ENCODE results near the gene CYFIP2.
"Not testable (repeated sequence)": the region's sequence is repeated elsewhere in the genome, so short reads cannot be mapped to it uniquely, and the experiment has no call there.

CYFIP2 gene

DNA sequence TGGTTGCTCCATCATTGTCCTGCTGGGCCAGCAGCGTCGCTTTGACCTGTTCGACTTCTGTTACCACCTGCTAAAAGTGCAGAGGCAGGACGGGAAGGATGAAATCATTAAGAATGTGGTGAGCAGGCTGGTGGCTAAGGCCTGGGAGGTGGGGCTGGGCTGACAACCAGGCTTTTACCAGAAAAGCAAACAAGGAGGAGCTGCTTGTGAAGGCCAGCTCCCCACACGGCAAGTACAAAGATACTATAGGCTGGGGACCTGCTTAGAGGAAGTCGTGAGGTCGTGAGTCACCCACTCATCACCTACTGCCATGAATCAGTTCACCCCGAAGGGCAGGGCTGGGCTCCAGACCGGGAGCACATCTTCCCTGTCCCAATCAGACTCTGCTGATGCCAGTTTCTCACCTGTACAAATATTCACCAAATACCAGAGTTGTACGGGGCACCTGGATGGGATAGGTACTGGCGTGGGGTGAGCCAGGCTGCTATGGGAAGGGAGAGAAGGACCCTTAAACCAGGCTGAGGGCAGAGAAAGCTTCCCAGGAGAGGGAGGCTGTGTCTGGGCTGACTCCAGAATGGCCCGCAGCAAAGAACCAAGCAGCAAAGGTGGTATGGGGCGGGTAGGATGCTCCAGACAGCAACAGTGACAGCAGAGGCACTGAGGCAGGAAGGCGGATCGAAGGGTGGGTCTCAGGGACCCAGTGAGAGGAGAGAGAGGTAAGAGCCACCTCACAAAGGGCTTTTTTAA lies 124.8 kb downstream of the CYFIP2 start:
- peak; percentile 40 for DNase-seq (ENCODE audit: low read depth)

DNA sequence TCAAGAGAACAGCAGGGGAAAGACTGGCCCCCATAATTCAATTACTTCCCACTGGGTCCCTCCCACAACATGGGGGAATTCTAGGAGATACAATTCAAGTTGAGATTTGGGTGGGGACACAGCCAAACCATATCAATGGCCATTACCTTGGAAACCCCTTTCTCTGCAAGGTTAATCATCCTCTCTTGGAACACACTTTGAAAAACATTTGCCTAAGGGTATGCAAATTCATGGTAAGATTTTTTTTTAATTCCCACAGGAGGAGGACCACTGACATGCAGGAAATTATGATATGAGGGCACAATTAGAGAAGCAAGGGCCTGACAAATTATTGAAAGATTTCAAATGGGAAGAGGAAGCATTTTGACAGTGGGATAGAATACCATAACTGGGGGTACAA lies 132.4 kb downstream of the CYFIP2 start:
- DNase-seq (ENCODE audit: low read depth), result no peak

DNA sequence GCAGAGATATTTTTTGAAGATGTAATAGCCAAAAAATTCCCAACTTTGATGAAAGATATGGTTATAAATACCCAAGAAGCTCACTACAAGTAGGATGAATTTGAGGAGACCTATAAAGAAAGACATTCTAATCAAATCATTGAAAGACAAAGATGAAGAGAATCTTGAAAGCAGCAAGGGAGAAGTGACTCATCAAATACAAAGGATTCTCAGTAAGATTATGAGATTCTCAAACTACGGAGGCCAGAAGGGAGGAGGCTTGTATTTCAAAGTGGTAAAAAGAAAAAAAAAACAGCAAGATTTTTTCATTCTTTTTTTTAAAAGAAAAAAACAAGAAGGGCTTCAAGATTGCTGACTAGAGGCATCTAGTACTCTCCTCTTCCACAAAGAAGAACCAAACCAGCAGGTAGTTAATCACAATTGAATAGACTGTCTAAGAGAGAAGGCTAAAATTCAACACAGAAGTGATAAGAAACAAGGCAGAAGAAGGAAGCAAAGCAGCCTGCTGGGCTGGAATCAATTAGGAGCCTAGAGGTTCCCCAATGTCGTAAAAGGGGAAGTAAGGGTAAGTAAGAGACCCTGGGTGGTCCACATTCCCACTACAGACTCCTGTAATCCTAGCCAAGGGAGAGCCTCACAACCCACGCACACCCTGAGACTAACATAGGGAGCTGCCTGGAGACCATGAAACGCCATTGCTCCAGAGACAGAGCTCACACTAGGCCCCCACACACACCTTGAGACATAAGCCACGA lies 135.0 kb downstream of the CYFIP2 start:
- no peak for DNase-seq (ENCODE audit: low read depth)

DNA sequence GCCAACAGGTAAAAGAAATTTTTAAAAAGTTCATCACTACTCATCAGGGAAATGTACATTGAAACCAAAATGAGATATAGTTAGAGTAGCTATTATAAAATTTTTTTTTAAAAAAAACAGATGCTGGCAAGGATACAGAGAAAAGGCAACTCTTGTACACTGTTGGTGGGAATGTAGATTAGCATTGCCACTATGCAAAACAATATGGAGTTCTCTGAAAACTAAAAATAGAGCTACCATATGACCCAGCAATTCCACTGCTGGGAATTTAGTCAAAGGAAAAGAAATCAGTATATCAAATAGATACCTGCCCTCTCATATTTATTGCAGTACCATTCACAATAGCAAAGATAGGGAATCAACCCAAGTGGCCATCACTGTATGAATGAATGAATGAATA lies 149.9 kb downstream of the CYFIP2 start:
- no peak for DNase-seq (ENCODE audit: low read depth)

DNA sequence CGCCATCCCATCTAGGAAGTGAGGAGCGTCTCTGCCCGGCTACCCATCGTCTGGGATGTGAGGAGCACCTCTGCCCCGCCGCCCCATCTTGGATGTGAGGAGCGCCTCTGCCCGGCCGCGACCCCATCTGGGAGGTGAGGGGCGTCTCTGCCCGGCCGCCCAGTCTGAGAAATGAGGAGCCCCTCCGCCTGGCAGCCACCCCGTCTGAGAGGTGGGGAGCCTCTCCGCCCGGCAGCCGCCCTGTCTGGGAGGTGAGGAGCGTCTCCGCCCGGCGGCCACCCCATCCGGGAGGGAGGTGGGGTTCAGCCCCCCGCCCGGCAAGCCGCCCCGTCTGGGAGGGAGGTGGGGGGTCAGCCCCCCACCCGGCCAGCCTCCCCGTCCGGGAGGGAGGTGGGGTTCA lies 153.6 kb downstream of the CYFIP2 start:
- not testable (repeated sequence) for DNase-seq (ENCODE audit: low read depth)

DNA sequence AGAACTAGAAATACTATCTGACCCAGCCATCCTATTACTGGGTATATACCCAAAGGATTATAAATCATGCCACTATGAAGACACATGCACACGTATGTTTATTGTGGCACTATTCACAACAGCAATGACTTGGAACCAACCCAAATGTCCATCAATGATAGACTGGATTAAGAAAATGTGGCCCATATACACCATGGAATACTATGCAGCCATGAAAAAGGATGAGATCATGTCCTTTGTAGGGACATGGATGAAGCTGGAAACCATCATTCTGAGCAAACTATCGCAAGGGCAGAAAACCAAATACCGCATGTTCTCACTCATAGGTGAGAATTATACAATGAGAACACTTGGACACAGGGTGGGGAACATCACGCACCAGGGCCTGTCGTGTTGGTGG lies 164.0 kb downstream of the CYFIP2 start:
- DNase-seq (ENCODE audit: low read depth), result not testable (repeated sequence)

DNA sequence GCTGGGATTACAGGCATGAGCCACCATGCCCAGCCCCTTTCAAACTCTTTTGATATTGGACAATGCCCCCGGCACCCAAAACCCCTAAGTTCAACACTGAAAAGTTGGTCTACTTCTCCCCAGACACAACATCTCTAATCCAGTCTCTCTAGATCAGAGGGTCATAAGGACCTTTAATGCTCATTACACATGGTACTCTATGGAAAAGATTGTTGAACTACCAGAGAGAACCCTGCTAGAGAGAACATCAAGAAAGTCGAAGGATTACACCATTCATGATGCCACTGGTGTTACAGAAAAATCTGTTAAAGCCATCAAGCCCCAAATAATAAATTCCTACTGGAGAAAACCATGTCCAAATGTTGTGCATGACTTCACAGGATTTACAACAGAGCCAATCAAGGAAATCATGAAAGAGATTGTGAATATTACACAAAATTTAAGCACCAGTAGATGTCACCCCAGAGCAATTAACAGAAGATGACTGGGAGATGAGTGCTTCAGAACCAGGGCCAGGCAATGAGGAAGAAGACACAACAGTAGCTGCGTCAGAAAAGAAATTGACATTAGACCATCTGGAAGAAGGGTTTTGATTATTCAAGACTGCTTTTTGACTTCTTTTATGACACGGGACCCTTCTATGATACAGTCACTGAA lies 165.7 kb downstream of the CYFIP2 start:
- DNase-seq (ENCODE audit: low read depth), result no peak

DNA sequence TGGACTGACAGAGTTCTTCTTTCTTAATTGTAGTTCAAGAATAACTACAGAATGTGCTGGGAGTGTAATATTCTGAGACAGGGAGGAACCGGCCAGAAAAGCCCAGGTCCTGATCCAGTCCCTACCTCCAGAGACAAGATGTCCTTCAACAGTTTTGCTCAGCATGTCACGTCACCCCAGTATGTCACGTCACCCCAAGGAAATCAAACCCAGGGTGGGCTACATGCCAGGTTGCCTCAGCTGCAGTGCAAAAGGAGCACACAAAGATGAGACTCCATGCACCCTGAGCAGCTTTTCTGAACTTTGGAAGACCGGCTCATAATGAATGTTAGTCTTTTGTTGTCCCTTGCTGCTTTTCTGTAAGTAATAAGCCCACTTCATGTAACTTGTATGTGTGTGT lies 168.2 kb downstream of the CYFIP2 start:
- no peak for DNase-seq (ENCODE audit: low read depth)

DNA sequence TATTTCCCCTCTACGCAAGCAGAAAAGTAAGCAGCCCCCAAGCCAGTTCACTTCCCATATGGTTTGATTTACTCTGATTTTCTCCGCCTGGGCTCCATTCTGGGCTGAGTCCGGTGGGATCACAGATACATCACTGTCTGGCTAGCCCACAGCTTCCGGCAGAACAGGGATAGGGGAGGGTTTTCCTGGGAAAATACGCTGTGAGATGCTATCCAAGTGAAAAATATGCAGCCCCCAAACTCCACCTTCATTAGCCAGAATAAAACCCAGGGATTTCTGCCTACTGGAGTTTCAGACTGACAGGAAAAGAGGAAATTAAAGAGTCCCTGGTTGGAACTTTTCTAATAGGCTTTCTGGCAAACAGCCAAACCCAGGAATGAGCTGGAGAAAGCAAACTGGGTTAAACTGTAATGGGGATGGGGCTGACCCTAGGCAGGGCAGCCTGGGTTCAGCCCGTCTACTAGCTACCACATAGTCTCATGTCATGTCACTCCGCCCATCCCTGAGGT lies 177.2 kb downstream of the CYFIP2 start:
- no peak for DNase-seq (ENCODE audit: low read depth)

DNA sequence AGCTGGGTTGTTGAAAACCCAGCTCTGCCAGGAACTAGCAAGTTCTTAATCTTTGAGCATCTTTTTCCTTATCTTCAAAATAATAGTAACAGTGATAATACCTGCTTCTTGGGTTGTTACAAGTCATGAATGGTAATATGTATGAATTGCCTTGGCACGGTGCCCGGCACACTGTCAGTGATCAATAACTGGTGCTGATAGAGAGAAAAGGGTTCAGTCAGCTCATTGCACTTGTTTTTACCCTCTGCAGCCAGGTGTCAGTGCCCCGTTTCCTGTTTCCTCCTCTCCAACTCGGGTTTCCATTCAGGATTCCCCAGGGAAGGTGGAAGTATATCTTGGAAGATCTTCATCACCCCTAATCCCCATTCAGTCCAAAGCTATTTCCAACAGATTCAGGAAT lies 178.3 kb downstream of the CYFIP2 start:
- no peak for DNase-seq (ENCODE audit: low read depth)
